ENCODE measurements around the gene CPAMD8. TPM values are rescaled to one million over a fixed set of nuclear protein-coding genes. Genes with fewer than 3 reads are reported as not detected.
A peak's percentile ranks its signal among the peaks of the same experiment; 100 is the strongest.

CPAMD8 gene
- total and polyA plus RNA-seq, 9 of the 15 experiments (the other 6 are each of a cell fraction or from before 2014, with no cell fraction given) = 0.20 to 2.1 (median 1.3) TPM

DNA sequence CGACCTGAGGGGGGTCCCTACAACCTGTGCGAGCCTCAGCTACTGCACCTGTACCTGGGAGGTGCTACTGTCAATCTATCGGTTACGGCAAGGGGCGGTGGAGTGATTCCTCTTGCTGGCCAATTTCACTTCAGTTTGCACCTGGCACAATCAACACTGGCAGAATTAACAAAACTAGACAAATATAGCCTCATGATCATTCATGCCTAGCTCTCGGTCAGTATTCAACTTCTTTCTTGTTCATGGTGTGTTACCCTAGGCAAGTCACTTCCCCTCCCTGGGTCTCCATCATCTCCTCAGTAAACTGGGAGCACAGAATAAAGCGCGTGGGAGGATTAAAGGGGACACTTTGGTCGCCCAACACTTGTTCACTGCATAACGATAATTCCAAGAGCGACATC lies 48.0 kb upstream of the CPAMD8 start (continued):
- TF ChIP-seq, protein P1, sequence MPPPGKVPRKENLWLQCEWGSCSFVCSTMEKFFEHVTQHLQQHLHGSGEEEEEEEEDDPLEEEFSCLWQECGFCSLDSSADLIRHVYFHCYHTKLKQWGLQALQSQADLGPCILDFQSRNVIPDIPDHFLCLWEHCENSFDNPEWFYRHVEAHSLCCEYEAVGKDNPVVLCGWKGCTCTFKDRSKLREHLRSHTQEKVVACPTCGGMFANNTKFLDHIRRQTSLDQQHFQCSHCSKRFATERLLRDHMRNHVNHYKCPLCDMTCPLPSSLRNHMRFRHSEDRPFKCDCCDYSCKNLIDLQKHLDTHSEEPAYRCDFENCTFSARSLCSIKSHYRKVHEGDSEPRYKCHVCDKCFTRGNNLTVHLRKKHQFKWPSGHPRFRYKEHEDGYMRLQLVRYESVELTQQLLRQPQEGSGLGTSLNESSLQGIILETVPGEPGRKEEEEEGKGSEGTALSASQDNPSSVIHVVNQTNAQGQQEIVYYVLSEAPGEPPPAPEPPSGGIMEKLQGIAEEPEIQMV (tag; conservative IDR thresholded peaks at IDR 0.05; ENCODE audit: low read depth) = no peak
- TF ChIP-seq ZFPM2 (CRISPR knock-in tag; IDR thresholded peaks at IDR 0.05) (0 out of 2 replicates have a peak, but pooled peaks have one; percentile 14), ETV6 (IDR thresholded peaks at IDR 0.05; ENCODE audit: borderline replicate concordance in 1 of 2, low read depth in 2 of 2, low read length in 1 of 2) (no peak), ETV6 (CRISPR knock-in tag; IDR thresholded peaks at IDR 0.05; ENCODE audit: borderline replicate concordance) (no peak), ETV1 (tag; conservative IDR thresholded peaks at IDR 0.05; ENCODE audit: low read depth) (0 out of 2 replicates have a peak, but pooled peaks have one; percentile 22), SPI1 (IDR thresholded peaks at IDR 0.05; ENCODE audit: borderline replicate concordance, low read depth, low read length) (0 out of 2 replicates have a peak, but pooled peaks have one; percentile 23), ZNF324 (CRISPR knock-in tag; IDR thresholded peaks at IDR 0.05) (no peak), LARP7 (IDR thresholded peaks at IDR 0.05) (no peak), MAFG (tag; conservative IDR thresholded peaks at IDR 0.05) (0 out of 2 replicates have a peak, but pooled peaks have one; percentile 9), ZNF197 (CRISPR knock-in tag; IDR thresholded peaks at IDR 0.05; ENCODE audit: low read depth) (no peak), TAF7 (tag; IDR thresholded peaks at IDR 0.05) (no peak), POLR3A (IDR thresholded peaks at IDR 0.05; ENCODE audit: borderline replicate concordance, extremely low read depth, insufficient read depth, insufficient read length) (no peak)
- TF ChIP-seq, protein P2, sequence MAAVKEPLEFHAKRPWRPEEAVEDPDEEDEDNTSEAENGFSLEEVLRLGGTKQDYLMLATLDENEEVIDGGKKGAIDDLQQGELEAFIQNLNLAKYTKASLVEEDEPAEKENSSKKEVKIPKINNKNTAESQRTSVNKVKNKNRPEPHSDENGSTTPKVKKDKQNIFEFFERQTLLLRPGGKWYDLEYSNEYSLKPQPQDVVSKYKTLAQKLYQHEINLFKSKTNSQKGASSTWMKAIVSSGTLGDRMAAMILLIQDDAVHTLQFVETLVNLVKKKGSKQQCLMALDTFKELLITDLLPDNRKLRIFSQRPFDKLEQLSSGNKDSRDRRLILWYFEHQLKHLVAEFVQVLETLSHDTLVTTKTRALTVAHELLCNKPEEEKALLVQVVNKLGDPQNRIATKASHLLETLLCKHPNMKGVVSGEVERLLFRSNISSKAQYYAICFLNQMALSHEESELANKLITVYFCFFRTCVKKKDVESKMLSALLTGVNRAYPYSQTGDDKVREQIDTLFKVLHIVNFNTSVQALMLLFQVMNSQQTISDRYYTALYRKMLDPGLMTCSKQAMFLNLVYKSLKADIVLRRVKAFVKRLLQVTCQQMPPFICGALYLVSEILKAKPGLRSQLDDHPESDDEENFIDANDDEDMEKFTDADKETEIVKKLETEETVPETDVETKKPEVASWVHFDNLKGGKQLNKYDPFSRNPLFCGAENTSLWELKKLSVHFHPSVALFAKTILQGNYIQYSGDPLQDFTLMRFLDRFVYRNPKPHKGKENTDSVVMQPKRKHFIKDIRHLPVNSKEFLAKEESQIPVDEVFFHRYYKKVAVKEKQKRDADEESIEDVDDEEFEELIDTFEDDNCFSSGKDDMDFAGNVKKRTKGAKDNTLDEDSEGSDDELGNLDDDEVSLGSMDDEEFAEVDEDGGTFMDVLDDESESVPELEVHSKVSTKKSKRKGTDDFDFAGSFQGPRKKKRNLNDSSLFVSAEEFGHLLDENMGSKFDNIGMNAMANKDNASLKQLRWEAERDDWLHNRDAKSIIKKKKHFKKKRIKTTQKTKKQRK (IDR thresholded peaks at IDR 0.05; ENCODE audit: borderline replicate concordance, low read depth, low read length) = no peak
- TF ChIP-seq, protein P3, sequence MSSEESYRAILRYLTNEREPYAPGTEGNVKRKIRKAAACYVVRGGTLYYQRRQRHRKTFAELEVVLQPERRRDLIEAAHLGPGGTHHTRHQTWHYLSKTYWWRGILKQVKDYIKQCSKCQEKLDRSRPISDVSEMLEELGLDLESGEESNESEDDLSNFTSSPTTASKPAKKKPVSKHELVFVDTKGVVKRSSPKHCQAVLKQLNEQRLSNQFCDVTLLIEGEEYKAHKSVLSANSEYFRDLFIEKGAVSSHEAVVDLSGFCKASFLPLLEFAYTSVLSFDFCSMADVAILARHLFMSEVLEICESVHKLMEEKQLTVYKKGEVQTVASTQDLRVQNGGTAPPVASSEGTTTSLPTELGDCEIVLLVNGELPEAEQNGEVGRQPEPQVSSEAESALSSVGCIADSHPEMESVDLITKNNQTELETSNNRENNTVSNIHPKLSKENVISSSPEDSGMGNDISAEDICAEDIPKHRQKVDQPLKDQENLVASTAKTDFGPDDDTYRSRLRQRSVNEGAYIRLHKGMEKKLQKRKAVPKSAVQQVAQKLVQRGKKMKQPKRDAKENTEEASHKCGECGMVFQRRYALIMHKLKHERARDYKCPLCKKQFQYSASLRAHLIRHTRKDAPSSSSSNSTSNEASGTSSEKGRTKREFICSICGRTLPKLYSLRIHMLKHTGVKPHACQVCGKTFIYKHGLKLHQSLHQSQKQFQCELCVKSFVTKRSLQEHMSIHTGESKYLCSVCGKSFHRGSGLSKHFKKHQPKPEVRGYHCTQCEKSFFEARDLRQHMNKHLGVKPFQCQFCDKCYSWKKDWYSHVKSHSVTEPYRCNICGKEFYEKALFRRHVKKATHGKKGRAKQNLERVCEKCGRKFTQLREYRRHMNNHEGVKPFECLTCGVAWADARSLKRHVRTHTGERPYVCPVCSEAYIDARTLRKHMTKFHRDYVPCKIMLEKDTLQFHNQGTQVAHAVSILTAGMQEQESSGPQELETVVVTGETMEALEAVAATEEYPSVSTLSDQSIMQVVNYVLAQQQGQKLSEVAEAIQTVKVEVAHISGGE (CRISPR knock-in tag; IDR thresholded peaks at IDR 0.05) = 0 out of 6 replicates have a peak, but pooled peaks of 1 of the 3 experiments have one; percentile 31
- TF ChIP-seq, protein P4, sequence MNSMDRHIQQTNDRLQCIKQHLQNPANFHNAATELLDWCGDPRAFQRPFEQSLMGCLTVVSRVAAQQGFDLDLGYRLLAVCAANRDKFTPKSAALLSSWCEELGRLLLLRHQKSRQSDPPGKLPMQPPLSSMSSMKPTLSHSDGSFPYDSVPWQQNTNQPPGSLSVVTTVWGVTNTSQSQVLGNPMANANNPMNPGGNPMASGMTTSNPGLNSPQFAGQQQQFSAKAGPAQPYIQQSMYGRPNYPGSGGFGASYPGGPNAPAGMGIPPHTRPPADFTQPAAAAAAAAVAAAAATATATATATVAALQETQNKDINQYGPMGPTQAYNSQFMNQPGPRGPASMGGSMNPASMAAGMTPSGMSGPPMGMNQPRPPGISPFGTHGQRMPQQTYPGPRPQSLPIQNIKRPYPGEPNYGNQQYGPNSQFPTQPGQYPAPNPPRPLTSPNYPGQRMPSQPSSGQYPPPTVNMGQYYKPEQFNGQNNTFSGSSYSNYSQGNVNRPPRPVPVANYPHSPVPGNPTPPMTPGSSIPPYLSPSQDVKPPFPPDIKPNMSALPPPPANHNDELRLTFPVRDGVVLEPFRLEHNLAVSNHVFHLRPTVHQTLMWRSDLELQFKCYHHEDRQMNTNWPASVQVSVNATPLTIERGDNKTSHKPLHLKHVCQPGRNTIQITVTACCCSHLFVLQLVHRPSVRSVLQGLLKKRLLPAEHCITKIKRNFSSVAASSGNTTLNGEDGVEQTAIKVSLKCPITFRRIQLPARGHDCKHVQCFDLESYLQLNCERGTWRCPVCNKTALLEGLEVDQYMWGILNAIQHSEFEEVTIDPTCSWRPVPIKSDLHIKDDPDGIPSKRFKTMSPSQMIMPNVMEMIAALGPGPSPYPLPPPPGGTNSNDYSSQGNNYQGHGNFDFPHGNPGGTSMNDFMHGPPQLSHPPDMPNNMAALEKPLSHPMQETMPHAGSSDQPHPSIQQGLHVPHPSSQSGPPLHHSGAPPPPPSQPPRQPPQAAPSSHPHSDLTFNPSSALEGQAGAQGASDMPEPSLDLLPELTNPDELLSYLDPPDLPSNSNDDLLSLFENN (IDR thresholded peaks at IDR 0.05; ENCODE audit: low read depth in 2 of 2, low read length in 2 of 2) = peak in 1 of 2 experiments; percentile 19; a peak in 1 of 4 replicates
